ENCODE data around the gene FGFR1OP2. TPM values are rescaled to one million over a fixed set of nuclear protein-coding genes. Genes with fewer than 3 reads are reported as not detected.

Gene FGFR1OP2
- total RNA-seq, 5 donors from 2014 or later (not counting 1 experiment from before 2014, with no cell fraction given): 51.7 to 83.6 (median 71.3) TPM

GRCh38 chr12:27014859-27015729 is 76.8 kb downstream of the FGFR1OP2 start:
- POLR2A ChIA-PET: interaction anchor here in 1 of 2 donors (0.7 to 0.9 kb wide), 4 partner anchors 8 to 1821 kb away, joined by 3 to 6 read pairs (median 3); partner anchors contain the start of gene DNAI7
- H3K36me3 Mint-ChIP-seq: peaks cover 8% of the 10 kb centered on the region
- H3K27me3 Mint-ChIP-seq: no peaks in the 10 kb centered on the region
- H3K4me1 Mint-ChIP-seq: peaks cover 43 to 48% (median 45%) of the 10 kb centered on the region in 3 donors
- H3K4me3 Mint-ChIP-seq: peak overlapping the region; percentile 82 to 94 (median 91)
- no peak for ATAC-seq (replicated peaks in 1 of 4)
- CTCF ChIA-PET: interaction anchor here (0.5 to 3.9 kb wide), 29 partner anchors 9 to 1965 kb away, joined by 3 to 89 read pairs (median 4); partner anchors contain the start of genes ITPR2 (in 2 of the 2) and MED21 (in 1 of the 2)
- WGBS (ENCODE audit: insufficient coverage): 67% methylated on average over 6 of the region's 12 CpGs
- Histone ChIP-seq H3K27me3 (replicated peaks in 1 of 2; ENCODE audit: control insufficient read depth in 2 of 2, extremely low read depth in 1 of 2, insufficient read depth in 2 of 2, low read length in 1 of 2) (no peaks in the 10 kb centered on the region), H3K36me3 (ENCODE audit: control insufficient read depth in 2 of 2, extremely low read depth in 1 of 2, insufficient read depth in 1 of 2, low read length in 1 of 2) (no peaks in the 10 kb centered on the region), H3K27ac (ENCODE audit: low read length) (peak overlapping the region; percentile 99), H3K9me3 (no peaks in the 10 kb centered on the region), H3K4me3 (ENCODE audit: control insufficient read depth in 1 of 2, extremely low read depth in 1 of 2, low read length in 1 of 2) (peak overlapping the region in 1 of 2 donors; percentile 56), H3K4me1 (ENCODE audit: control insufficient read depth in 1 of 2, extremely low read depth in 1 of 2, insufficient read depth in 2 of 2, low read length in 2 of 2) (peaks cover 25 to 28% of the 10 kb centered on the region in 2 experiments)
- H3K27ac Mint-ChIP-seq: peak overlapping the region; percentile 92 to 93
- DNase-seq: peak in 1 of 35 experiments; percentile 4
- no peaks in the 10 kb centered on the region for H3K9me3 Mint-ChIP-seq

- Mint-ChIP-seq H3K27me3 (no peaks in the 10 kb centered on the region), H3K4me1 (peaks cover 37 to 42% (median 40%) of the 10 kb centered on the region in 3 donors), H3K9me3 (no peaks in the 10 kb centered on the region), H3K4me3 (peak overlapping the region in 2 of 3 donors; percentile 2 to 82), H3K27ac (peak overlapping the region; percentile 92 to 93), H3K36me3 (peaks cover 4% of the 10 kb centered on the region)
- H3K9me3 ChIP-seq: no peaks in the 10 kb centered on the region
- peaks cover 20 to 28% of the 10 kb centered on the region in 2 experiments for H3K4me1 ChIP-seq (ENCODE audit: control insufficient read depth in 1 of 2, extremely low read depth in 1 of 2, insufficient read depth in 2 of 2, low read length in 2 of 2)
- H3K27me3 ChIP-seq (replicated peaks in 1 of 2; ENCODE audit: control insufficient read depth in 2 of 2, extremely low read depth in 1 of 2, insufficient read depth in 2 of 2, low read length in 1 of 2): no peaks in the 10 kb centered on the region
- ATAC-seq (replicated peaks in 1 of 4): no peak
- DNase-seq: peak in 2 of 35 experiments; percentile 8 to 69
- no peaks in the 10 kb centered on the region for H3K36me3 ChIP-seq (ENCODE audit: control insufficient read depth in 2 of 2, extremely low read depth in 1 of 2, insufficient read depth in 1 of 2, low read length in 1 of 2)
- no peak overlapping the region for H3K4me3 ChIP-seq (ENCODE audit: control insufficient read depth in 1 of 2, extremely low read depth in 1 of 2, low read length in 1 of 2)
- peak overlapping the region; percentile 99 for H3K27ac ChIP-seq (ENCODE audit: low read length)
- ChIA-PET POLR2A (interaction anchor here (0.6 to 1.7 kb wide), 8 partner anchors 8 to 1821 kb away, joined by 3 to 6 read pairs (median 3); partner anchors contain the start of gene DNAI7 (in 1 of the 2)), CTCF (interaction anchor here (0.5 to 3.9 kb wide), 38 partner anchors 9 to 1469 kb away, joined by 3 to 89 read pairs (median 4); partner anchors contain the start of genes FGFR1OP2 (in 1 of the 2) and ITPR2 (in 1 of the 2))
- no CpG with 5 or more reads among the region's 2 CpGs for WGBS (ENCODE audit: insufficient coverage)
Observed at GRCh38 chr12:27015730-27016076, 77.4 kb downstream of the FGFR1OP2 start.

Other genes starting within 250 kb of the FGFR1OP2 start
- gene ITPR2, start 105.3 kb upstream of the FGFR1OP2 start, total RNA-seq: 10 to 100 TPM; 38.8 to 52.5 (median 44.5) TPM
- gene INTS13, start 489 bp upstream of the FGFR1OP2 start, total RNA-seq: 10 to 100 TPM; 19.7 to 26.0 (median 23.9) TPM
- 10 to 100 TPM; 24.9 to 30.6 (median 26.8) TPM for gene TM7SF3, start 75.9 kb downstream of the FGFR1OP2 start, total RNA-seq
- gene MED21, start 84.1 kb downstream of the FGFR1OP2 start, total RNA-seq: 10 to 100 TPM; 45.8 to 78.7 (median 47.5) TPM
- gene C12orf71, start 144.1 kb downstream of the FGFR1OP2 start, total RNA-seq: not detected